ENCODE results near the gene OPA1. TPM values are rescaled to one million over a fixed set of nuclear protein-coding genes. Genes with fewer than 3 reads are reported as not detected.

OPA1 gene
- total and polyA plus RNA-seq, 2 of the 8 experiments (the other 6 are each of a cell fraction or from before 2014, with no cell fraction given): 20.3 to 109 TPM

DNA sequence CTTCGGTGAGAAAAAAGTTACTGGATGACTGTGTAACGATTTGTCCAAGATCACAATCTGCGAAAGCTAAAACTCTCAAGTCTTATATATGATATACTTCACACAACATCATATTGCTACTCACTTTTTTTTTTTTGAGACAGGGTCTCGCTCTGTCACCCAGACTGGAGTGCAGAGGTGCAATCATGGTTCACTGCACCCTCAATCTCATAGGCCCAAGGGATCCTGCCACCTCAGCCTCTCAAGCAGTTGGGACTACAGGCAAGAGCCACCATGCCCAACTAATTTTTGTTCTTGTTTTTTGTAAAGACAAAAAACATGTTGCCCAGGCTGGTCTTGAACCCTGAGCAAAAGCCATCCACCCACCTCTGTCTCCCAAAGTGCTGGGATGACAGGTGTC, 32.9 kb upstream of the OPA1 start:
- H3K27me3 ChIP-seq (replicated peaks in 1 of 4; ENCODE audit: control insufficient read depth in 3 of 4, extremely low read depth in 1 of 4, insufficient read depth in 3 of 4, low read length in 3 of 4): no peaks in the 10 kb centered on the region
- H3K23me2 ChIP-seq (ENCODE audit: low read depth, low read length): no peaks in the 10 kb centered on the region
- no peak for DNase-seq (ENCODE audit: low read depth in 1 of 2, low spot score in 2 of 2)
- H3K9ac ChIP-seq (replicated peaks in 1 of 4; ENCODE audit: extremely low read depth in 1 of 4, low read depth in 3 of 4, low read length in 3 of 4): no peak overlapping the region
- H2BK20ac ChIP-seq (ENCODE audit: low read length): no peak overlapping the region
- no peak overlapping the region for H3K4ac ChIP-seq (replicated peaks; ENCODE audit: insufficient read length, low read depth, low read length)
- no peak overlapping the region for H2BK12ac ChIP-seq (ENCODE audit: low read depth, low read length)
- no peaks in the 10 kb centered on the region for H3K79me2 ChIP-seq (ENCODE audit: control insufficient read depth in 1 of 2, insufficient read depth in 2 of 2, low read length in 2 of 2)
- no peak for TF ChIP-seq BCL11A (IDR thresholded peaks at IDR 0.05; ENCODE audit: low read depth in 2 of 2, low read length in 2 of 2)
- TF ChIP-seq GTF2F1 (IDR thresholded peaks at IDR 0.05; ENCODE audit: borderline replicate concordance, low read depth, low read length): no peak
- TF ChIP-seq RXRA (IDR thresholded peaks at IDR 0.05; ENCODE audit: insufficient read depth, low read depth, low read length): no peak
- TF ChIP-seq SRF (IDR thresholded peaks at IDR 0.05; ENCODE audit: low read depth, low read length): no peak
- no peak for TF ChIP-seq RBBP5 (IDR thresholded peaks at IDR 0.05; ENCODE audit: borderline replicate concordance, low read depth, low read length)
- TF ChIP-seq, protein P1, sequence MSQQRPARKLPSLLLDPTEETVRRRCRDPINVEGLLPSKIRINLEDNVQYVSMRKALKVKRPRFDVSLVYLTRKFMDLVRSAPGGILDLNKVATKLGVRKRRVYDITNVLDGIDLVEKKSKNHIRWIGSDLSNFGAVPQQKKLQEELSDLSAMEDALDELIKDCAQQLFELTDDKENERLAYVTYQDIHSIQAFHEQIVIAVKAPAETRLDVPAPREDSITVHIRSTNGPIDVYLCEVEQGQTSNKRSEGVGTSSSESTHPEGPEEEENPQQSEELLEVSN (IDR thresholded peaks at IDR 0.05): no peak
- H2BK120ac ChIP-seq (replicated peaks; ENCODE audit: low read depth, low read length): no peak overlapping the region
- no peaks in the 10 kb centered on the region for H3K79me1 ChIP-seq (ENCODE audit: low read depth, low read length)
- H3K4me2 ChIP-seq (ENCODE audit: insufficient read depth in 1 of 2, low read depth in 2 of 2, low read length in 2 of 2): no peak overlapping the region
- H4K8ac ChIP-seq (ENCODE audit: extremely low read depth, insufficient read depth, low read length): no peak overlapping the region
- H3K56ac ChIP-seq (replicated peaks; ENCODE audit: insufficient read length, low read depth, low read length): no peak overlapping the region
- no peak overlapping the region for H2BK5ac ChIP-seq (ENCODE audit: low read depth, low read length)
- no peaks in the 10 kb centered on the region for H3K36me3 ChIP-seq (ENCODE audit: control insufficient read depth in 2 of 4, insufficient read depth in 4 of 4, low read length in 3 of 4)
- no peak overlapping the region for H2AFZ ChIP-seq (ENCODE audit: low read length)
- no peak overlapping the region for H2BK15ac ChIP-seq (ENCODE audit: low read length)
- no peak overlapping the region for H3K27ac ChIP-seq (ENCODE audit: low read depth, low read length)
- no peak overlapping the region for H3K18ac ChIP-seq (ENCODE audit: extremely low read depth, low read length)
- no peak overlapping the region for H3K14ac ChIP-seq (ENCODE audit: insufficient read length)
- 93% methylated on average over 4 of the region's 4 CpGs; no CpG with 5 or more reads in 1 of the 2 experiments for WGBS, 2 experiments (ENCODE audit: extremely low coverage in 1 of 2, insufficient coverage in 1 of 2, insufficient read length in 1 of 2, insufficient replicate concordance in 2 of 2, low coverage in 1 of 2, low lambda C conversion rate in 2 of 2, missing lambda C conversion rate in 1 of 2)
- H4K20me1 ChIP-seq (replicated peaks in 1 of 2; ENCODE audit: control insufficient read depth in 1 of 2, insufficient read depth in 2 of 2, low read length in 2 of 2): no peaks in the 10 kb centered on the region
- H4K5ac ChIP-seq (ENCODE audit: insufficient read length, low read depth, low read length): no peak overlapping the region
- no peak overlapping the region for H3K4me3 ChIP-seq (ENCODE audit: extremely low read depth in 1 of 4, insufficient read depth in 2 of 4, low read depth in 3 of 4, low read length in 4 of 4)
- no peaks in the 10 kb centered on the region for H3K9me3 ChIP-seq (ENCODE audit: insufficient read depth in 2 of 2, low read depth in 1 of 2, low read length in 1 of 2)
- ChIA-PET POLR2A (ENCODE audit: partially characterized antibody) (no interaction called here), CTCF (ENCODE audit: partially characterized antibody) (interaction anchor here (0.6 to 3.8 kb wide), 5 partner anchors 12 to 747 kb away, joined by 3 to 17 read pairs (median 4); no protein-coding TSS in a partner anchor)
- no peak overlapping the region for H3K23ac ChIP-seq (ENCODE audit: insufficient read length)
- H2AK5ac ChIP-seq (ENCODE audit: low read depth, low read length): no peak overlapping the region
- H4K91ac ChIP-seq (replicated peaks; ENCODE audit: insufficient read length, low read length): no peak overlapping the region
- no peaks in the 10 kb centered on the region for H3K4me1 ChIP-seq (replicated peaks in 1 of 4; ENCODE audit: control insufficient read depth in 3 of 4, insufficient read depth in 4 of 4, low read length in 3 of 4)
- FAIRE-seq: no peak

Data from H1 (cell line).